ENCODE data around the gene EREG.

- TF ChIP-seq TAF7 (optimal IDR thresholded peaks at IDR 0.05; ENCODE audit: borderline replicate concordance, low read depth, low read length) (no peak), TCF12 (IDR thresholded peaks at IDR 0.05; ENCODE audit: low read depth, low read length) (no peak)
Observed at GRCh38 chr4:74375824-74376426, 11.0 kb downstream of the EREG start.
